Hepatocyte (in vitro differentiated cells): ENCODE results near the gene POU6F2. TPM values are rescaled to one million over a fixed set of nuclear protein-coding genes. Genes with fewer than 3 reads are reported as not detected.

Source experiments
- DNase-seq: peaks from one replicate; pipeline ENCODE4 v3.0.0-alpha.2; 2016; ENCODE audit warnings: low spot score
- H2AFZ ChIP-seq: fragments of 200-600 bp; sonication (generic); 2 replicates; pipeline ENCODE4 v1.6.0; 2016; ENCODE audit warnings: antibody characterized with exemption, mild to moderate bottlenecking
- H3K27ac ChIP-seq: fragments of 200-600 bp; sonication (generic); 2 replicates; pipeline ENCODE4 v1.5.1; 2016; ENCODE audit warnings: mild to moderate bottlenecking
- H3K27me3 ChIP-seq: fragments of 200-600 bp; sonication (generic); 2 replicates; pipeline ENCODE4 v1.6.1; 2016
- H3K36me3 ChIP-seq: fragments of 200-600 bp; sonication (generic); replicated peaks from 2 replicates; pipeline ENCODE4 v1.5.1; 2016; ENCODE audit warnings: low read depth; ENCODE audit not compliant: insufficient read depth
- H3K4me1 ChIP-seq: fragments of 200-600 bp; sonication (generic); 2 replicates; pipeline ENCODE4 v1.5.1; 2016; ENCODE audit warnings: mild to moderate bottlenecking, moderate library complexity; ENCODE audit not compliant: insufficient read depth
- H3K4me2 ChIP-seq: fragments of 200-600 bp; sonication (generic); 2 replicates; pipeline ENCODE4 v1.6.0; 2016
- H3K4me3 ChIP-seq: fragments of 200-600 bp; sonication (generic); 2 replicates; pipeline ENCODE4 v1.5.1; 2016; ENCODE audit warnings: mild to moderate bottlenecking
- H3K79me2 ChIP-seq: fragments of 200-600 bp; sonication (generic); 2 replicates; pipeline ENCODE4 v1.6.0; 2017; ENCODE audit warnings: mild to moderate bottlenecking
- H3K9me2 ChIP-seq: fragments of 200-600 bp; sonication (generic); replicated peaks from 2 replicates; pipeline ENCODE4 v1.6.0; 2017; ENCODE audit warnings: mild to moderate bottlenecking; ENCODE audit not compliant: insufficient read depth
- H3K9me3 ChIP-seq: fragments of 200-600 bp; sonication (generic); 2 replicates; pipeline ENCODE4 v1.5.1; 2016; ENCODE audit warnings: low read depth, mild to moderate bottlenecking
- H4K20me1 ChIP-seq: fragments of 200-600 bp; sonication (generic); 2 replicates; pipeline ENCODE4 v1.6.0; 2016; ENCODE audit warnings: mild to moderate bottlenecking; ENCODE audit not compliant: insufficient read depth, poor library complexity, severe bottlenecking
- CTCF ChIP-seq: fragments of 200-600 bp; sonication (generic); IDR thresholded peaks from 2 replicates; pipeline ENCODE4 v1.5.1; 2016; ENCODE audit warnings: antibody characterized with exemption, mild to moderate bottlenecking; ENCODE audit not compliant: poor library complexity
- EZH2 ChIP-seq: fragments of 200-600 bp; sonication (generic); IDR thresholded peaks from 2 replicates; pipeline ENCODE4 v1.6.1; 2016; ENCODE audit warnings: antibody characterized with exemption, mild to moderate bottlenecking, borderline replicate concordance
- EZH2phosphoT487 ChIP-seq: fragments of 200-600 bp; sonication (generic); IDR thresholded peaks from one replicate; pipeline ENCODE4 v1.6.1; 2018; ENCODE audit warnings: antibody characterized with exemption, mild to moderate bottlenecking, low read depth, moderate library complexity; ENCODE audit not compliant: unreplicated experiment, severe bottlenecking
- WGBS: methylation state at CpG from one replicate; pipeline ENCODE4 v1.1.6; 2016; ENCODE audit warnings: low lambda C conversion rate; ENCODE audit errors: missing lambda C conversion rate; 5-methylcytosine and 5-hydroxymethylcytosine counted together
- polyA plus RNA-seq: library from polyadenylated mRNA; unstranded; fragments of >200 nt; fragmentation: Nextera tagmentation; extraction: Ambion mirVana; gene quantifications from 2 replicates; pipeline ENCODE4 v1.2.1, GENCODE V29; 2016
- total RNA-seq: library from RNA; depleted of rRNA; stranded (reverse); fragments of >200 nt; gene quantifications from 2 replicates; pipeline ENCODE4 v1.2.3, GENCODE V29; 2014

POU6F2 gene
- total and polyA plus RNA-seq, 2 experiments from 2014 or later, result 0.67 to 1.4 TPM

GRCh38 chr7:39406467-39406866 lies 428.8 kb downstream of the POU6F2 start:
- Histone ChIP-seq H3K79me2 (no peaks in the 10 kb centered on the region), H3K4me3 (no peak overlapping the region), H3K9me3 (no peaks in the 10 kb centered on the region), H3K27ac (peak overlapping the region; percentile 60), H3K4me1 (peaks cover 15% of the 10 kb centered on the region), H3K27me3 (no peaks in the 10 kb centered on the region), H3K4me2 (peak overlapping the region; percentile 66), H3K36me3 (no peaks in the 10 kb centered on the region), H3K9me2 (no peaks in the 10 kb centered on the region), H2AFZ (peak overlapping the region; percentile 53), H4K20me1 (no peaks in the 10 kb centered on the region)
- peak; percentile 50 for DNase-seq
- WGBS, result 64% methylated on average over 10 of the region's 10 CpGs
- TF ChIP-seq CTCF, result no peak
- TF ChIP-seq EZH2, result no peak
- no peak for TF ChIP-seq EZH2phosphoT487

GRCh38 chr7:39407137-39407536 lies 429.4 kb downstream of the POU6F2 start:
- peak overlapping the region; percentile 12 for H3K27ac ChIP-seq
- H3K79me2 ChIP-seq, result no peaks in the 10 kb centered on the region
- peak; percentile 22 for DNase-seq
- WGBS, result 51% methylated on average over 4 of the region's 4 CpGs
- no peaks in the 10 kb centered on the region for H4K20me1 ChIP-seq
- no peaks in the 10 kb centered on the region for H3K27me3 ChIP-seq
- no peak overlapping the region for H3K4me2 ChIP-seq
- H3K4me1 ChIP-seq, result peaks cover 15% of the 10 kb centered on the region
- H3K4me3 ChIP-seq, result no peak overlapping the region
- no peak for TF ChIP-seq CTCF
- no peak for TF ChIP-seq EZH2phosphoT487
- TF ChIP-seq EZH2, result no peak
- H3K36me3 ChIP-seq, result no peaks in the 10 kb centered on the region
- H3K9me3 ChIP-seq, result no peaks in the 10 kb centered on the region
- H3K9me2 ChIP-seq, result no peaks in the 10 kb centered on the region
- no peak overlapping the region for H2AFZ ChIP-seq

- WGBS, result 49% methylated on average over 8 of the region's 8 CpGs
Observed at GRCh38 chr7:39407723-39408122, 430.0 kb downstream of the POU6F2 start.

More at GRCh38 chr7:39407723-39408122, 430.0 kb downstream of the POU6F2 start:
- Histone ChIP-seq H3K9me2 (no peaks in the 10 kb centered on the region), H4K20me1 (no peaks in the 10 kb centered on the region), H3K27me3 (no peaks in the 10 kb centered on the region), H3K79me2 (no peaks in the 10 kb centered on the region), H3K27ac (peak overlapping the region; percentile 12), H3K9me3 (no peaks in the 10 kb centered on the region), H3K4me3 (no peak overlapping the region), H2AFZ (no peak overlapping the region), H3K4me2 (no peak overlapping the region), H3K4me1 (peaks cover 15% of the 10 kb centered on the region), H3K36me3 (no peaks in the 10 kb centered on the region)
- TF ChIP-seq CTCF, result no peak
- no peak for TF ChIP-seq EZH2
- no peak for TF ChIP-seq EZH2phosphoT487
- DNase-seq, result no peak
